DMS 273 treated with DMSO at 0.1 percent for 48 hours (cell line): Measurements from ENCODE around the gene TAS2R19.
"Not testable (repeated sequence)": the region's sequence is repeated elsewhere in the genome, so short reads cannot be mapped to it uniquely, and the experiment has no call there.

Experiments used
- DNase-seq: peaks from one replicate; lab custom pipeline; 2025; lab: John Stamatoyannopoulos, UW

The TAS2R19 gene, protein sequence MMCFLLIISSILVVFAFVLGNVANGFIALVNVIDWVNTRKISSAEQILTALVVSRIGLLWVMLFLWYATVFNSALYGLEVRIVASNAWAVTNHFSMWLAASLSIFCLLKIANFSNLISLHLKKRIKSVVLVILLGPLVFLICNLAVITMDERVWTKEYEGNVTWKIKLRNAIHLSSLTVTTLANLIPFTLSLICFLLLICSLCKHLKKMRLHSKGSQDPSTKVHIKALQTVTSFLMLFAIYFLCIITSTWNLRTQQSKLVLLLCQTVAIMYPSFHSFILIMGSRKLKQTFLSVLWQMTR

DNA sequence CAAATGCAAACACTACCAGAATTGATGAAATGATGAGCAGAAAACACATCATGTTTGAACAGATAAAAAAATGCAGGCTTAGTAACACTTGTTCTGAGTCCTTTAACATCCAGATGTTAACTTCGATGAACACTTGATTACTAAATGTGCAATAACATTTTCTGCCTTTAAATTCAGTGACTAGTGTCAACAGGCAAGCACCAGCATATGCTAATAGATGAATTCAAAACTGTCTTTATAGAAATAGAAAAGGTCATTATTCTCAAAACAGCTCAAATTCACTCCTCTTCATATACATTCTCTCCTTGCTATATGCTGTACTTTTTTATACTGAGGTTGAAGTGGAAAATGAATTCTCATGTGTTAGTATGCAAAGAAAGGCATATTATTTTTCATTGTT, at the start of gene TAS2R19:
TSS of gene TAS2R19 (minus strand) at position 101 of the 400 bp plus-strand sequence. CDS start at position 52, 49 bp downstream.
- DNase-seq = no peak

DNA sequence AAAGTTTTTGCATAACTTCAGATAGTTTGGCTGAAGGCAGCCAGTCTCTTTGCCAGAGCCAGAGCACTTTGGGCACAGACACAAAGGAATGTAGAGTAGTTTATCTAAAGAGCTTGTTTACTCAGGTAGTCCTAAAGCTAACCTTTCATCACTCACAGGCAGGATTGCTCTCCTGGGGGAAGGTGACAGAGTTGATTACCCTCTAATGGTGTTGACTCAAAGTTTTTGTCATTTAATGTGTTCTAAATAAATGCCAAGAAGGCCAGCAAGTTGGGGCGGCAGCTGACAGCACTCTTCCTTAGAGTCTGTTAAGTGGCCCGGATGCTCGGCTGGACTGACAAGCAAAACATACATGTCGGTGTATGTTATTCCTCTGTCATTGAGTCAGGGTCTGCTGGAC, 49.0 kb upstream of the TAS2R19 start:
- no peak for DNase-seq

DNA sequence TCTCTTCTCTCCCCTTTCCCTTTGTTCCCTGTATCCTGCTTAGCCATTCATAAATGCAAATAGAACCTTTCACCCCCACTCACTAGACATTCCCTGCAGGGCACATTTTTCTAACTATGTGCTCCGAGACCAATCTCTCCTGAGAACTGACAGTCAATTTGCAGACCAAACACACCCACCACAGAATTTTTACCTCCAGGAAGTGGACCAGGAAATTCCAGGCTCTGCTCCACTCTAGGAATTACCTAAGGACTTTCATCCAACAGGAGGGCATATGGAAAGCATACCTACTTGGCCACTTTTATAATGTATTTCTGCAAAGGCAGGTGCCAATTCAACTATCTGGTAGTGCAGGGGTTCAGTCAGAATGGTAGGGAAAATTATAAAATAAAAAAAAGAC, 48.6 kb upstream of the TAS2R19 start:
- no peak for DNase-seq

DNA sequence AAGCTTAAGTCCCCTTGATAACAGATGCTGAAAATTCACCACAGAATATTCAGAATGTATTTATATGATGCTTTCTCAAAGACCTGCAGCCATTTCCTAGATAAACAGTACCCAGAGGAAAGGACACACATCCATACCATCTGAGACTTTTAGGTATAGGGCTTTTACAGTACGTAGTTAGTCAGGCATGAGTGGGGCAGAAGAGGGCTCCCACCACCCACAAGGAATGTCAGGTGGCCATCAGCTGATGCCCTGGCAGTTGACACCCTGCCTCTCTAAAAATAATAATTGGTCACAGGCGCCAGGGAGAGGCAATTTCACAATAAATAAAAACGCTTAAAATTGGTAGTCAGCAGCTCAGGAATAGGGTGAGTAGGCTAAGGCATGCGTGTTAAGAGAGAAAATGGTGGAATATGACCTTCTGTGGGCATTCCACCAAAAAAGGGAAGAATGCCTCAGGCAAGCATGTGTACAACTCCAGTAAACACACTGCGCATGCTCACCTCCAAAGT, 47.5 kb upstream of the TAS2R19 start:
- DNase-seq = no peak

DNA sequence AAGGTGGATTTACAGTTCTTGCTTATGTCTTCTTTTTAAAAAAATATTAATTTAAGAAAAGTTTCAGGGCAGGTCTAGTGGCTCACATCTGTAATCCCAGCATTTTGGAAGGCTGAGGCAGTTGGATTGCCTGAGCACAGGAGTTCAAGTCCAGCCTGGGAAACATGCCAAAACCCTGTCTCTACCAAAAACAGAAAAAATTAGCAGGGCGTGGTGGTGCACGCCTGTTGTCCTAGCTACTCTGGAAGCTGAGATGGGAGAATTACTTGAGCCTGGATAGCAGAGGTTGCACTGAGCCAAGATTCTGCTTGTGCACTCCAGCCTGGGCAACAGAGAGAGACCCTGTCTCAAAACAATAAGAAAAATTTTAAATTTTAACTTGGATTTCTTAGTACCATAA, 45.1 kb upstream of the TAS2R19 start:
- DNase-seq = no peak

DNA sequence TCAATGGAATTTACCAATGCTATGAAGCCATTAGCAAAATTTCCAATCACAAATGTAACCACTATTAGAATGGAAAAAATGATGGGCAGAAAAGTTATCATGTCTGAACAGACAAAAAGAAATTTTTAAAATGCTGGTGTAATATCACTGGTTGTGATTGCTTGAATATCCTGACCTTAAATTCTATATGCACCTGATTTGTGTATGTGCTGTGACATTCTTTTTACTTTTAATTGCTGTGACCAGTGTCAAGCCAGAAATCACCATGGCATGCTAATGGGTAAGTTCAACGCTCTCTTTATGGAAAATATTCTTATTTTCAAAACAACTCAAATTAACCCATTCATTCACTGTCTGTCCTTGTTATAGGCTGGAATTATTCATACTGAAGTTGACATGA, 39.8 kb upstream of the TAS2R19 start, which contains the start of gene TAS2R46:
TSS of gene TAS2R46 (minus strand) at position 101 of the 400 bp plus-strand sequence. CDS start at position 101, 0 bp downstream.
- not testable (repeated sequence) for DNase-seq

DNA sequence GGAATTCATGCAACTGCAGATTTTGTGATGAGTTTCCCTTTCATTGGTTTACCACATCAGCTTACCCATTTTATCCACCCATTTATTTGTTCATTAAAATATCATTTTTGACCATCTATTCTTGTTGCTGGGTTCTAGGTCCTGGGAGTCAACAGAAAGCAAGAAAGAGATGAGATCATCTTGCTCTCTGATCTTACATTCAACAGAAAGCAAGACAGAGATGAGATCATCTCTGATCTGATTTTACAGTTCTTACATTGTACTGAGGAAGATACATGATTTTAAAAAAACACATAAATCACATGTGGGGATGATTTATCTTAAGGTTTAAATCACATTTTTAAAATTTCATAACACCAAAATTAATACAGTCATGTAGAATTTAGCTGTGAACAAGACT, 37.4 kb upstream of the TAS2R19 start:
- DNase-seq = no peak

DNA sequence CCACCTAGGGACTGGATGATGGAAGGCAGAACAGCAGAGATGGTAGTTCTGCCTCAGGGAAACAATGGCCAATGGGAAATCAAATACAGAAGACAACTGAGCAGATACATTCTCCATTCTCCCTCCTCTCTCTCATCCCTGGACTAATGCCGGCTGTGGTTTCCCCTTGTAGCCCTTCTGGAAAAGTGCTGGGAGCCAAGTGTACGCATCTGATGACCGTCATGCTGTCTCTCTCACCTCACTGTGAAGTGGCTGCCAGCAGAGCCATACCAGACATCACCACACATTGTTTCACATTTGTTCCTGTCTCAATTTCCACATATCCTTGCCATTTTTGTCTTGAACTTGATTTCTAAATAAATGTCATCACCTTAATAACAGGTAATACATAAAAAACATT, 36.6 kb upstream of the TAS2R19 start:
- DNase-seq = no peak

DNA sequence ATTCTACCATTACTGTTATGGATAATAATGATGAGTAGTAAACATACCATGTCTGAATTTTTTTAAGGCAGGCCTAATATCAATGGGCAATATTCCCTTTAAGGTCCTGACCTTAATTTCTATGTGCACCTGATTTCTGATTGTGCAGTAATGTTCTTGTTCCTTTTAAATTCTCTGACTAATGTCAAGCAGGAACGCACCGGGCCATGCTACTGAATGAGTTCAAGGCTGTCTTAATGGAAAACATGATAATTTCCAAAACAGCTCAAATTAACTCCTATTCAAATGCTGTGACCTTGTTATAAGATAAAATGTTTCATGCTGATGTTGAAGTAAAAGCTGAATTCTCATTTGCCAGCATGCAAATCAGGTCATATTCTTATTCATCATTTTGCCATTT, 32.9 kb upstream of the TAS2R19 start:
- DNase-seq = no peak

DNA sequence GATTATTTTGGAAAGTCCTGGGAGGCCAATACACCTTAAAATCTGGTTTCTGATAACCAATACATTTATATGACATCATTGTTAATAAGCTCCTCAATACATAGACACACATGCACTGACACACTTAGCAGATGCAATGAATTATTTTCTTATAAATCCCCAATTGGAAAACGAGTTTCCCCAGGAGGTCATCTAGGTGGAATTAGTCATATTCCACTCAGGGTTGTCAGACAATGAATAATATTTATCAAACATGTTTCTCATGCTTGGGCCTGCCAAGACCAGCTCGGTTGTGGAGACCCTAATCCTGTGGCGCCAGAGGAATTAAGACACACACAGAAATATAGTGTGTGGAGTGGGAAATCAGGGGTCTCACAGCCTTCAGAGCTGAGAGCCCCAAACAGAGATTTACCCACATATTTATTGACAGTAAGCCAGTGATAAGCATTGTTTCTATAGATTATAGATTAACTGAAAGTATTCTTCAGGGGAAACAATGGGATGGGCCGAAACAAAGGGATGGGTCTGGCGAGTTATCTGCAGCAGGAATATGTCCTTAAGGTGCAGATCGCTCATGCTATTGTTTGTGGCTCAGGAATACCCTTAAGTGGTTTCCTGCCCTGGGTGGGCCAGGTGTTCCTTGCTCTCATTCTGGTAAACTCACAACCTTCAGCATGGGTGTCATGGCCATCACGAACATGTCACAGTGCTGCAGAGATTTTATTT, 27.5 kb upstream of the TAS2R19 start:
- DNase-seq = not testable (repeated sequence)

DNA sequence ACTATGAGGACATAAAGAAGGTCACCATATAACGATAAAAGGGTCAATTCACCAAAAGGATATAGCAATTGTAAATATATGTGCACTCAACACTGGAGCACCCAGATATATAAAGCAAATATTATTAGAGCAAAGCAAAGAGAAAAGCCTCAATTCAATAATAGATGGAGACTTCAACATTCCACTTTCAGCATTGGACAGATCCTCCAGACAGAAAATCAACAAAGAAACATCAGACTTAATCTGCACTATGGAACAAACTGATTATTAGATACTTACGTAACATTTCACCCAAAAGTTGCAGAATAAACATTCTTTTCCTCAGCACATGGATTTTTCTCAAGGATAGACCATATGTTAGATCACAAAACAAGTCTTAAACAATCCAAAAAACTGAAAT, 18.9 kb upstream of the TAS2R19 start:
- DNase-seq = not testable (repeated sequence)

DNA sequence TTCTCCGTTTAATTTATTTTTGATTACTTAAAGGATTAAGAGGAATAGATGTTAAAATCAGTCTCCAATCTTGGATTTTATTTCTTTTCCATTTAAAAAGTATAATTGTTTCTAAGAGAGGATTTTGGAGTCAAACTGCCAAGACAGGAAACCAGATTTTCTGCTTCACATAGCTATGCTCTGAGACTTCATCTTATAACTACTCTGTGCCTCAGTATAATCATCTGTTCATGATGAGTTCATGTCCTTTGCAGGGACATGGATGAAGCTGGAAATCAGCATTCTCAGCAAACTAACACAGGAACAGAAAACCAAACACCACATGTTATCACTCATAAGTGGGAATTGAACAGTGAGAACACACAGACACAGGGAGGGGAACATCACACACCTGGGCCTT, 17.7 kb upstream of the TAS2R19 start:
- DNase-seq = no peak

DNA sequence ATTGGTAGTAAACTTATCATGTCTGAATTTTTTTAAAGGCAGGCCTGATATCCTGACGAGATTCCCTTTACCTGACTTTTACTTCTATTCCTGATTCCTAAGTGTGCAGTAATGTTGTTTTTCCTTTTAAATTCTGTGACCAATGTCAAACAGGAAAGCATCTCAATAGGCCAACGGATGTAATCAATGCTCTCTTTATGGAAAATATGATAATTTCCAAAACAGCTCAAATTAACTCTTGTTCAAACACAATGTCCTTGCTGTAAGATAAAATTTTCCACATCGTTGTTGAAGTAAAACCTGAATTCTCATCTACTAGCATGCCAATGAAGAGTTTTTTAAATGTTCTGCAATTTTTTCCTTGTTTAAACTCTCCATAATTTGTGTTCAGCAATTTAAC, 16.8 kb upstream of the TAS2R19 start:
- DNase-seq = no peak

DNA sequence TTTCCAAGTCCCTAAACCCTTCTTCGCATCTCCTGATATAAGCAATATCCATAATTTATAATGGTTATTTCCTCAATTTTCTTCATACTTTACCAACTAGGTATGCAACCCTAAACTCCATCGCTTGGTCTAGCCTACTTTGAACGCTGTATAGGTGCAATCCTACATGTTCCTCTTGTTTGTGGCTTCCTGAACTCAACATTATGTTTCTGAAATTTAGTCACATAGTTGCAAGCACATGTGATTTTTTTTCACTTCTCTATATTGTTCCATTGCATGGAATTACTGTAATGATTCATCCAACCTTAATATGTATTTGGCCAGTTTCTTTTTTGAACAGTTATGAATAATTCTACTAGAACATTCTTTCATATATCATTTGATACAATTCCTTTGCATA, 11.5 kb upstream of the TAS2R19 start:
- DNase-seq = not testable (repeated sequence)

DNA sequence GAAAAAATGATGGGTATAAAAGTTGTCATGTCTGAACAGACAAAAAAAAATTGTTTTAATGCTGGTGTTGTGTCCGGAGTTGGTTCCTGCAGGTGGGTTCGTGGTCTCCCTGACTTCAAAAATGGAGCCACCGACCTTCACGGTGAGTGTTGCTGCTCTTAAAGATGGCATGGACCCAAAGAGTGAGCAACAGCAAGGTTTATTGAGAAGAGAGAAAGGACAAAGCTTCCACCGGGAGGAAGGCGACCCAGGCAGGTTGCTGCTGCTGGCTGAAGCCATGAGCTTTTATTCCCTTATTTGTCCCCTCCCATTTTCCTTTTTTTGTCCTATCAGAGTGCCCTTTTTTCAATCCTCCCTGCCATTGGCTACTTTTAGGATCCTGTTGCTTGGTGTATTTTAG, 8.9 kb upstream of the TAS2R19 start, which contains the start of gene TAS2R31:
TSS of gene TAS2R31 (minus strand) at position 101 of the 400 bp plus-strand sequence. CDS start at position 29, 72 bp downstream.
- no peak for DNase-seq

DNA sequence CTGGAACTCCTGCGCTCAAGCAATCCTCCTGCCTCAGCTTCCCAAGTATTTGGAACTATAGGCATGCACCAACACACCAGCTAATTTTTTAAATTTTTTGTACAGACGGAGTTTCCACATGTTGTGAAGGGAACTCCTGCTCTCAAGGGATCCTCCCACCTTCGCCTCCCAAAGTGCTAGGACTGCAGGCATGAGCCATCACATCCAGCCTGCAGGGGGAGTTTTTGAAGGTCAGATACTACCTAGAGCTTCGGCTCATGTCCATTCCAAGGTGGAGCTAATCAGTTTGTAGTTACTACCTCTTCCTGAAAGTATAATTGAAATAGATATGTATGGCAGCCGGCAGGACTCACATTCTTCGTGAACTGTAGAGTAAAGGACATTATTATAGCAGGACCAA, 3.7 kb upstream of the TAS2R19 start:
- DNase-seq = no peak

DNA sequence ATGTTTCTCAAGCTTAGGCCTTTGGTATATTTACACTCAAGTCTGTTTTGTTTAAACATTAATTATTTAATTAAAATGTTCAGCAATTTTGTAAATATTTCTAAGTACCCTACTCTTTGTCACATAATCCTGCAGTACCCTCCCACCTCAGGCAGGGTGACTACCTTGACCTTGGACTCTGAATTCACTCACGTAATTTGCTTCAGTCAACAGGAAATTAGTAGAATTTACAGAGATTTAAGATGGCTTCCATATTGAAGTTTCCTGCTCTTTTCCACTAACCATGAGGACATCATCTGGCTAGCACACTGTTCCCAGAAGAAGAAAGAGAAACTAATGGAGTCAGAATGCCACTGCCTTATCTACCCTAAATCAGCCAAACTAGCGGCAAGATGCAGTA, 967 bp upstream of the TAS2R19 start:
- DNase-seq = no peak

DNA sequence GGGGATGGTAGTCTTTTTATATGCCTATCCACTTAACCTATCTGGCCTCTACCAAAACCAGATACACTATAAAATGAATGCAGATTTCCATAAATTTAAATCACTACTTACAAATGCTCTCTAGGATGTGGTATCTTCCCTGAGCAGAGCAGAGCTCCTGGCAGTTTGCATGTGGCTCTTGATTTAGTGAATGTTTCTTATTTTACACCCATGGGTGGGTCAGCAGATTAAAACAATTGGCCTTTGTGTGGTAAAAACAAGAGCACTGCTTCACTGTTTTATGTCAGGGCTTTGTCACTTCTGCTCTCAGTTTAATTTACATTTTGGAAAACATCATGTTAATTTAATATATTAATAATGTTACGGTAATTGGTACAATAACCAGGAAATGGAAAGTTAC, 5.5 kb downstream of the TAS2R19 start:
- DNase-seq = no peak

DNA sequence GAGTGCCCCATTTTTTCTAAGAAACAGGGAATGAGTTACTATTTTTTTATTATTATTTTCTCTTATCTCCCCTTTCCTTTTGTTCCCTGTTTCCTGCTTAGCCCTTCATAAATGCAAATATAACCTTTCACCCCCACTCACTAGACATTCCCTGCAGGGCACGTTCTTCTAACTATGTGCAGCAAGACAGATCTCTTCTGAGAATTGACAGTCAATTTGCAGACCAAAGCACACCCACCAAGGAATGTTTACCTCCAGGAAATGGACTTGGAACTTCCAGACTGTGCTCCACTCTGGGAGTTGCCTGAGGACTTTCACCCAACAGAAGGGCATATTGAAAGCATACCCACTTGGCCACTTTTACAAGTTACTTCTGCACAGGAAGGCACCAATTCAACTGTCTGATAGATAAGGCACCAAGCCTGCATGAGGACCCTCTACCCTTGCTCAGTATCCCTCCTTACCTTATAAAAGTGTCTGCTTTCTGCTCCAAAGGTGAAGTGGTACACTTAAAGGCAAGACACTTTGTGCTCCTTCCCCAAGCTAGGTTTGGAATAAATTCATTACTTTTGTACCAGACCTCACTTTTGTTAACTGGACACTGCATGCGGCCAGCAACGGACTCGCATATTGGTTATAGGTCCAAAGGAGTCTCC, 6.5 kb downstream of the TAS2R19 start:
- no peak for DNase-seq

DNA sequence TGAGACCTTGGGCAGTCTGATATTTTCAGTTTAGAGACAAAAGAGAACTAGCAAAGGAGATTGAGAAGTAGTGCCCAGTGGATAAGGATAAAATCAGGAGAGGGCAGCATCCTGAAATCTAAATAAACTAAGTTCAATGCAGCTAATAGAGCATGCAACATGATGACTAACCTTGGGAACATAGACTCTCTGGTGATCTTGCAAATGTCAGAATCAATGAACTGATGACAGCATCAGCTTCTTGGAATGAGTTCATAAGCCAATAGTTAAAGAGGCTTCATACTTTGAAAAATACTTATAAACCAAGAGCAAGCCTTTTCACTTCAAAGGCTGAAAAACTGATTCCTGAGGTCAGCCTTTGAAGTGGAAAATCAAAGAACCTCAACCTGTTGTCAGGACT, 8.2 kb downstream of the TAS2R19 start:
- DNase-seq = no peak

DNA sequence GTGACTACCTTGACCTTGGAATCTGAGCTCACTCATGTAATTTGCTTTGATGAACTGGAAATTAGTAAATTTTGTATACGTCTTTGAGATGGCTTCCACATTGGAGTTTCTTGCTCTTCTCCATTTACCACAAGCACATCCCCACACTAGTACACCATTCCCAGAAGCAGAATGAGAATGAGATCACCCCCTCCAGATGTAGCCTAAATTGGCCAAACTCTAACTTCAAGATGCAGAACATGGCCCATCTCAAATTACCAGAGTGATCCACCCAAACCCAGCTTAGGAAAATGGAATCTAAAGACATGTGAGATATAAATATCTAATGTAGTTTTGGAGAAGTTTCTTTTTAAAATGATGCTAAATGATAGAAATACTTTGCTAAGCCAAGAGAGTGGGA, 14.8 kb downstream of the TAS2R19 start:
- no peak for DNase-seq

DNA sequence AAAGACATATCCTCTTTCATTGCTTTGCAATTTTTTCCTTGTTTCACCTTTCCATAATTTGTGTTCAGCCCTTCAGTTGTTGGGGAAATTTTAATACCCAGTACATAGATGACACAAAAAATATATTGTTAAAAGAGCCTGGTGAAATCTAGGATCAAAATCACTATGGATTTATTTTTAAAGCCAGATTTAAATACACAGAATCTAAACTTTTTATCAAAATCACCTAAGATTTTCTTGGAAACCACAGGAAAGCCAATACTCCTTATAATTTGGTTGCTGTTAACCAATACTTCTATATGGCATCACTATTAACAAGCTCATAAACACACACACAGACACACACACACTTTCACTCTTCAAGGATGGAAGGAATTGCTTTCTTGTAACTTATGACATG, 24.2 kb downstream of the TAS2R19 start, which contains the start of gene TAS2R20:
TSS of gene TAS2R20 (minus strand) at position 101 of the 400 bp plus-strand sequence. CDS start 429 bp downstream, outside the sequence.
- DNase-seq = no peak

DNA sequence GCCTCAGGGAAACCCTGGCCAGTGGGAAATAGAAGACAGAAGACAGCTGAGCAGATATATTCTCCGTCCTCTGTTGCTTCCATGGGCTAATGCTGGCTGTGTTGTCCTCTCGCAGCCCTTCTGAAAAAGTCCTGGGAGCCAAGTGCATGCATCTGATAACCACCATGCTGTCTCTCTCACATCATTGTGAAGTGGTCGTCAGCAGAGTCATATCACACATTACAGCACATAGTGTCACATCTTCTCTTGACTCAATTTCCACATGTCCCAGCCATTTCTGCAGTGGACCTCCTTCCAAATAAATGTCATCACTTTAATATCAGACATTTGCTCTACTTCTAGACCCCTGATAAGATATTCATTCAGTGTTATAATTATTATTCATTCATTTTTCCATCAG, 28.1 kb downstream of the TAS2R19 start:
- no peak for DNase-seq
